Measurements from ENCODE around the gene ENPP1.

ENPP1 gene

GRCh38 chr6:131822119-131822518, 14.3 kb downstream of the ENPP1 start:
- intact Hi-C loops (cut with DNase I), result no loop called here
- DNase-seq, result no peak

GRCh38 chr6:131823276-131823902, 15.6 kb downstream of the ENPP1 start:
- no peak for DNase-seq
- intact Hi-C loops (cut with DNase I), result no loop called here

GRCh38 chr6:131825946-131826345, 18.1 kb downstream of the ENPP1 start:
- no peak for DNase-seq
- intact Hi-C loops (cut with DNase I), result no loop called here

- intact Hi-C loops (cut with DNase I), result no loop called here
- no peak for DNase-seq
Observed at GRCh38 chr6:131828080-131828479, 20.3 kb downstream of the ENPP1 start.

- DNase-seq, result no peak
- intact Hi-C loops (cut with DNase I), result no loop called here
Observed at GRCh38 chr6:131828951-131829350, 21.1 kb downstream of the ENPP1 start.

- no peak for DNase-seq
- intact Hi-C loops (cut with DNase I), result no loop called here
Observed at GRCh38 chr6:131831392-131831791, 23.6 kb downstream of the ENPP1 start.

- intact Hi-C loops (cut with DNase I), result no loop called here
- DNase-seq, result no peak
Observed at GRCh38 chr6:131831886-131832285, 24.1 kb downstream of the ENPP1 start.

GRCh38 chr6:131832363-131832762, 24.5 kb downstream of the ENPP1 start:
- intact Hi-C loops (cut with DNase I), result no loop called here
- no peak for DNase-seq

GRCh38 chr6:131838051-131838450, 30.2 kb downstream of the ENPP1 start:
- intact Hi-C loops (cut with DNase I), result no loop called here
- no peak for DNase-seq

- intact Hi-C loops (cut with DNase I), result no loop called here
- no peak for DNase-seq
Observed at GRCh38 chr6:131839388-131839787, 31.6 kb downstream of the ENPP1 start.

GRCh38 chr6:131840441-131840840, 32.6 kb downstream of the ENPP1 start:
- DNase-seq, result no peak
- intact Hi-C loops (cut with DNase I), result no loop called here

GRCh38 chr6:131840936-131841583, 33.2 kb downstream of the ENPP1 start:
- intact Hi-C loops (cut with DNase I), result no loop called here
- no peak for DNase-seq

- intact Hi-C loops (cut with DNase I), result no loop called here
- no peak for DNase-seq
Observed at GRCh38 chr6:131843768-131844167, 35.9 kb downstream of the ENPP1 start.

- intact Hi-C loops (cut with DNase I), result no loop called here
- no peak for DNase-seq
Observed at GRCh38 chr6:131844243-131844841, 36.5 kb downstream of the ENPP1 start.

GRCh38 chr6:131846023-131846663, 38.3 kb downstream of the ENPP1 start:
- no peak for DNase-seq
- intact Hi-C loops (cut with DNase I), result no loop called here

GRCh38 chr6:131846905-131847304, 39.1 kb downstream of the ENPP1 start:
- intact Hi-C loops (cut with DNase I), result no loop called here
- no peak for DNase-seq

GRCh38 chr6:131849799-131850198, 42.0 kb downstream of the ENPP1 start:
- intact Hi-C loops (cut with DNase I), result no loop called here
- DNase-seq, result no peak

GRCh38 chr6:131851049-131851769, 43.4 kb downstream of the ENPP1 start:
- no peak for DNase-seq
- intact Hi-C loops (cut with DNase I), result no loop called here

- no peak for DNase-seq
- intact Hi-C loops (cut with DNase I), result no loop called here
Observed at GRCh38 chr6:131852200-131852599, 44.4 kb downstream of the ENPP1 start.

GRCh38 chr6:131854803-131855202, 47.0 kb downstream of the ENPP1 start:
- intact Hi-C loops (cut with DNase I), result no loop called here
- no peak for DNase-seq

All from head of caudate nucleus (tissue), 42 donors.